Activated CD4-positive, alpha-beta T cell treated with anti-CD3 and anti-CD28 coated beads, Interleukin-2, amount 10 ng/mL, durations not matched to agents 7 days and 5 days (primary cell): ENCODE data around the gene SOS1. TPM values are rescaled to one million over a fixed set of nuclear protein-coding genes. Genes with fewer than 3 reads are reported as not detected.
"Not testable (repeated sequence)": the region's sequence is repeated elsewhere in the genome, so short reads cannot be mapped to it uniquely, and the experiment has no call there.

Experiments used
- CTCF ChIA-PET: fragments of 350-600 bp; sonication (Branson Sonifier 250); formaldehyde crosslinking; loops from one replicate; lab custom pipeline; 2021; ENCODE audit warnings: antibody characterized with exemption; lab: Charles Lee
- POLR2A ChIA-PET: fragments of 350-600 bp; sonication (Branson Sonifier 250); formaldehyde crosslinking; loops from one replicate; lab custom pipeline; 2021; ENCODE audit warnings: antibody characterized with exemption; lab: Charles Lee
- DNase-seq: peaks from one replicate; pipeline ENCODE4 v3.0.0-alpha.2; 2020
- H3K27ac Mint-ChIP-seq: one replicate; pipeline ENCODE4 v1.8.0; 2021; ENCODE audit warnings: mild to moderate bottlenecking, moderate library complexity, mixed read lengths
- H3K27me3 Mint-ChIP-seq: one replicate; pipeline ENCODE4 v1.8.0; 2021; ENCODE audit warnings: mixed read lengths
- H3K36me3 Mint-ChIP-seq: one replicate; pipeline ENCODE4 v1.8.0; 2021; ENCODE audit warnings: low read depth, mixed read lengths
- H3K4me1 Mint-ChIP-seq: one replicate; pipeline ENCODE4 v1.8.0; 2021; ENCODE audit warnings: mixed read lengths
- H3K4me3 Mint-ChIP-seq: one replicate; pipeline ENCODE4 v1.8.0; 2021; ENCODE audit warnings: mild to moderate bottlenecking, moderate library complexity, mixed read lengths
- H3K9me3 Mint-ChIP-seq: one replicate; pipeline ENCODE4 v1.8.0; 2021; ENCODE audit warnings: mixed read lengths
- total RNA-seq, 2 experiments: library from RNA; stranded (reverse); gene quantifications; one replicate each; pipeline ENCODE4 v1.2.3, GENCODE V29; 2021

SOS1 gene
- total RNA-seq, 2 experiments from 2014 or later: 204 to 209 TPM

- H3K4me1 Mint-ChIP-seq: peaks cover 37% of the 10 kb centered on the region
- POLR2A ChIA-PET: no interaction called here
- DNase-seq: no peak
- no peak overlapping the region for H3K4me3 Mint-ChIP-seq
- peaks cover 10% of the 10 kb centered on the region for H3K36me3 Mint-ChIP-seq
- no peak overlapping the region for H3K27ac Mint-ChIP-seq
- peaks cover 2% of the 10 kb centered on the region for H3K9me3 Mint-ChIP-seq
- CTCF ChIA-PET: interaction anchor here (1.3 kb wide), 1 partner anchor 19 kb away, joined by 3 read pairs; no protein-coding TSS in a partner anchor
- no peaks in the 10 kb centered on the region for H3K27me3 Mint-ChIP-seq
These were observed 25.8 kb upstream of the SOS1 start for GRCh38 chr2:39146630-39147029.

GRCh38 chr2:39145906-39146421 is 25.1 kb upstream of the SOS1 start:
- DNase-seq: no peak
- no peak overlapping the region for H3K27ac Mint-ChIP-seq
- peaks cover 13% of the 10 kb centered on the region for H3K36me3 Mint-ChIP-seq
- CTCF ChIA-PET: no interaction called here
- no peak overlapping the region for H3K4me3 Mint-ChIP-seq
- POLR2A ChIA-PET: no interaction called here
- no peaks in the 10 kb centered on the region for H3K27me3 Mint-ChIP-seq
- H3K9me3 Mint-ChIP-seq: peaks cover 5% of the 10 kb centered on the region
- peaks cover 43% of the 10 kb centered on the region for H3K4me1 Mint-ChIP-seq

GRCh38 chr2:39144416-39144815 is 23.6 kb upstream of the SOS1 start:
- ChIA-PET CTCF (interaction anchor here (0.6 to 1.5 kb wide), 2 partner anchors 16 to 614 kb away, joined by 3 to 4 read pairs; no protein-coding TSS in a partner anchor), POLR2A (interaction anchor here (0.6 kb wide), 1 partner anchor 19 kb away, joined by 3 read pairs; no protein-coding TSS in a partner anchor)
- H3K27me3 Mint-ChIP-seq: no peaks in the 10 kb centered on the region
- no peak overlapping the region for H3K27ac Mint-ChIP-seq
- peaks cover 8% of the 10 kb centered on the region for H3K36me3 Mint-ChIP-seq
- peaks cover 46% of the 10 kb centered on the region for H3K4me1 Mint-ChIP-seq
- peaks cover 5% of the 10 kb centered on the region for H3K9me3 Mint-ChIP-seq
- DNase-seq: no peak
- no peak overlapping the region for H3K4me3 Mint-ChIP-seq

DNA sequence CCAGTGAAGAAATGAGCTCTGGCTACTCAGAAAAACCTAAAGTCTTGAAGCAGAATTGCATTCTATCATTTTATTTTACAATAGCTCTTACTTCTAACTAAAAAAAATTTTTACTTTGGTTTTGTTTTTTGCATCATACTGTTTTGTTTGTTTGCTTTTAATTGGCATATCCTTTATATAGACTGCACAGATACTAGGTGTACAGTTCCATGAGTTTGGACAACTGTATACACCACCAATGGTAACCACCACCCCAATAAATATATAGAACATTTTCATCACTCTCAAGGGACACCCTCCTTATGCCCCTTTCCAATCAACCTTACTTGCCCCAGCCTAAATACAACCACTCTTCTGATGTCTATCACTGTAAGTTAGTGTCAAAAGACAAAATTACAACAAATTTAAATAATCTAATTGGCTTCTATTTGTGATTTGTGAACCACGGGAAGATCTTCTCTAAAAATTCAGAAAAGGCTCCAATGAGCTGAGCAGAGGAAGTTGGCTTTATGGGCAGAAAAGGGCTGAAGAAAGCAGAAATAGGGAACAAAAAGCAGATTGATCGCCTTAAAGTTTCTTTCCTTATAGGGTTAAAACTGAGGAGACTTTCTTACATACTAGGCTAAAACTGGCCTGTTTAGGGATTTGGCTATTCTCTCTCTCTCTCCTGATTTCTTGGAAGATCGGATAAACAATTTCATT is 22.2 kb upstream of the SOS1 start:
- Mint-ChIP-seq H3K4me1 (peaks cover 54% of the 10 kb centered on the region), H3K27me3 (no peaks in the 10 kb centered on the region), H3K36me3 (peaks cover 11% of the 10 kb centered on the region), H3K4me3 (no peak overlapping the region), H3K27ac (peak overlapping the region; percentile 74), H3K9me3 (peaks cover 6% of the 10 kb centered on the region)
- CTCF ChIA-PET: interaction anchor here (0.8 to 1.6 kb wide), 4 partner anchors 8 to 22 kb away, joined by 3 to 5 read pairs (median 4); partner anchors contain the start of gene SOS1
- POLR2A ChIA-PET: interaction anchor here (0.6 kb wide), 1 partner anchor 196 kb away, joined by 4 read pairs; no protein-coding TSS in a partner anchor
- DNase-seq: no peak

DNA sequence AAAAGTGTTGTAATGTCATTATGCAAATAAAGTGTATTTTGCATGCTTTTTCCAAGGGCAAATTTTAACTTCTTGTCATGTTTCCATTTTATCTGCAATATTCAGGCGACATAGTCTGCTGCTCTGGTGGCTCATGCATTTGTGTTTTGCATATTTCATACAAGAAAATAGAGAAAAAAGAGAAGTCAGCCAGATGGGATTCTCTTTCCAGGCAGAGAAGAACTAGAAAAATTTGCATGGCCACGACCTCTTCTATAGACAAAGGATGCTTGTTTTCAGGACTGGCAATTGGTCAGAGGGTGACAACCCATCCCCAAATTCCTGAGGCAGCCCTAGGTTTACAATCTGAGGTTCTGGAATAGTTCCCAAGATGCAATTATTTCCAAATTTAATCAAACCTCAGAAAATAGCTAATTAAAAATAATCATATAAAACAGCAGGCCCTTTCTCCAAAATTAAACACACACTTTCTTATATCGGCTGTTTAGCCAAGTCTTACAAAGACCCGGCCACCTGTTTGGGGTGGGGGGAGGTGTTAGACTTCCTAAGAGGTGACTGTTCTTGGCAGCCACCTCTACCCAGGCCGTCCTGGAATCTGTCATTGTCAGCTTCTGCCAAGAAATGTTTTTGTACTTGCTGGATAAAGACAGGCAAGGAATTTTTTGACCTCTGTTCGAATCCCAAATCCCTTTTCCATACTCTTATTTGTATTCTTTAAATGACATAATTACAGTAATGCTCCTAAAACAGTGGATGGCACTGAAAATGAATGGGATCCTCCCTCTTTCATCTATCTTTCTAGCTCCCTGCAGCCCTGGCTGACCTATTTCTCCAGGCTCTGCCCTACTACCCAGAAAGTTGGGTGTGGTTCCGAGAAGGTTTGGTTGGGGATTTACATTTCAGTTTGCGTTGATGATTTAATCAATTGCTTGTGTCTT is 20.8 kb upstream of the SOS1 start:
- Mint-ChIP-seq H3K9me3 (peaks cover 7% of the 10 kb centered on the region), H3K27me3 (no peaks in the 10 kb centered on the region), H3K4me3 (no peak overlapping the region), H3K4me1 (peaks cover 65% of the 10 kb centered on the region), H3K36me3 (peaks cover 13% of the 10 kb centered on the region), H3K27ac (peak overlapping the region; percentile 74)
- CTCF ChIA-PET: interaction anchor here (0.6 to 1.6 kb wide), 4 partner anchors 8 to 316 kb away, joined by 3 to 5 read pairs (median 4); no protein-coding TSS in a partner anchor
- peak; percentile 42 for DNase-seq
- POLR2A ChIA-PET: no interaction called here

DNA sequence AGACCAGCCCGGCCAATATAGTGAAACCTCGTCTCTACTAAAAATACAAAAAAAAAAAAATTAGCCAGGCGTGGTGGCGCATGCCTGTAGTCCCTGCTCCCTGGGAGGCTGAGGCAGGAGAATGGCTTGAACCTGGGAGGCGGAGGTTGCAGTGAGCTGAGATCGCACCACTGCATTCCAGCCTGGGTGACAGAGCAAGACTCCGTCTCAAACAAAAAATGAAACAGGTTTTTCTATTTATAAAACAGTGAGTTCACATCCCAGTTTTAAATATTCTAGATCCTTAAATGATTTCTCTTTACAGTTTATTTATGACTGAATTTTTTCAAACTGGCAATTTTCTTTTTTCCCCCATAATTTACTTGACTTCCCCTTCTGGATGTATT is 20.1 kb upstream of the SOS1 start:
- H3K4me1 Mint-ChIP-seq: peaks cover 72% of the 10 kb centered on the region
- DNase-seq, POLR2A ChIA-PET, H3K27me3 Mint-ChIP-seq, H3K4me3 Mint-ChIP-seq, H3K9me3 Mint-ChIP-seq: not testable (repeated sequence)
- H3K27ac Mint-ChIP-seq: peak overlapping the region; percentile 74
- H3K36me3 Mint-ChIP-seq: peaks cover 13% of the 10 kb centered on the region
- CTCF ChIA-PET: interaction anchor here (1.2 kb wide), 1 partner anchor 11 kb away, joined by 4 read pairs; no protein-coding TSS in a partner anchor

DNA sequence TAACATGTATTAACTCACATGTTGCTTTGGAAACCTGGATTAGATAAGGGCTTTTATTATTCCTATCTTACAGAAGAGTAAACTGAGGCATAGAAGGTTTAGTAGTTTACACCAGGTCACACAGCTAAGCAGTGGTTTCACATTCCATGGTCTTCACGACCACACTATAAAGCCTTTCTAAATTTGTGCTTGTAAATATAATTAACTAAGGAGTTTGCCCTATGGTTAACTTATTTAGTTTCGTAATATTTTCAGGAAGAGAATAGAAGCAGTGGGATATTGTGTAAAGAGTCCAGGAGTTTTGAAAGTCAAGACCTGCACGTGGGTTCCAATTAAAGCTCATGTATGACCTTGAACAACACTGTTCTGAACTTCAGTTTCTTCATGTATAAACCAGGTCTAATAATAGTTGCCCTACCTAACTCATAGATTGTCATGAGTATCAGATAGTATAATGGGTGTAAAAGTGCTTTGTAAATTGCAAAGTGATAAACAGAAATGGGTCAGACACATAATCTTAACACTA is 19.5 kb upstream of the SOS1 start:
- ChIA-PET CTCF (interaction anchor here (0.6 to 1.1 kb wide), 2 partner anchors 14 to 75 kb away, joined by 3 read pairs; no protein-coding TSS in a partner anchor), POLR2A (no interaction called here)
- no peak for DNase-seq
- Mint-ChIP-seq H3K36me3 (peaks cover 13% of the 10 kb centered on the region), H3K27me3 (no peaks in the 10 kb centered on the region), H3K4me1 (peaks cover 77% of the 10 kb centered on the region), H3K27ac (no peak overlapping the region), H3K9me3 (peaks cover 7% of the 10 kb centered on the region), H3K4me3 (no peak overlapping the region)

DNA sequence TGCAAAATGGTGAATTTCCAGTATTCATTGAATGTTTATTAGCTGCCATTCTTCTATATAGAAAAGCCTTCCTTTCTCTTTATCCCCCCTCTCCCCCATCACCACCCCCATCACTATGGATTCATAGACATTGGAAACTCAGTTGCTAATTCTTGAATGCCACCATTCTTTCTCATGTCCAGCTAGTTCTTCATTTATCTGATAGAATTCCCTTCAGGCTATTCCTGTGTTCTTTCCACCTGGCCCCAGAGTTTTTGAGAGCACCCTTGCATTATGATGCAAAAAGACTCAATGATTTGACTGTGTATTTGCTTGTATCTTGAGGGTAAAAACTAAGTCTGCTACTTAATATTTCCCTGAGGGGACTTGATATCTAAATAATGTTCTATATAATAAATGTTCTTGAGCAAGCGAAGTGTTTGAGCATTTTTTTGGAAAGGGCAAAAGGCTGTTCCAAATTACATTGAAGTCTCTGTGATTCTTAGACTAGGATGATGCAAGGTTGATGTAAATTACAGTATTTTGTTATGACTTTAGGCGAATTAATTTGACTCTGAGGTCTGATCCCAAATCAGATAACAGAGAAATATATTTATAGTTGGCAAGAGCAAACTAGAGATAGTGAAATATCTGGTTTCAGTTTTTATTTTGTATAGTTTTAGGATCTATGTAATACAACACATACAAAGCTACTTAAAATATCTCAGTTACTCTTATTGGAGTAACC is 18.8 kb upstream of the SOS1 start:
- CTCF ChIA-PET: interaction anchor here (0.6 to 1.1 kb wide), 2 partner anchors 13 to 76 kb away, joined by 3 read pairs; no protein-coding TSS in a partner anchor
- Mint-ChIP-seq H3K27me3 (no peaks in the 10 kb centered on the region), H3K36me3 (peaks cover 13% of the 10 kb centered on the region), H3K27ac (peak overlapping the region; percentile 72), H3K4me3 (no peak overlapping the region), H3K9me3 (peaks cover 7% of the 10 kb centered on the region), H3K4me1 (peaks cover 79% of the 10 kb centered on the region)
- DNase-seq: no peak
- POLR2A ChIA-PET: no interaction called here

GRCh38 chr2:39138837-39139211 is 18.0 kb upstream of the SOS1 start:
- no peak overlapping the region for H3K4me3 Mint-ChIP-seq
- ChIA-PET CTCF (no interaction called here), POLR2A (no interaction called here)
- no peak for DNase-seq
- no peaks in the 10 kb centered on the region for H3K27me3 Mint-ChIP-seq
- H3K4me1 Mint-ChIP-seq: peaks cover 85% of the 10 kb centered on the region
- H3K36me3 Mint-ChIP-seq: peaks cover 14% of the 10 kb centered on the region
- peak overlapping the region; percentile 72 for H3K27ac Mint-ChIP-seq
- peaks cover 7% of the 10 kb centered on the region for H3K9me3 Mint-ChIP-seq

- CTCF ChIA-PET: interaction anchor here (0.6 kb wide), 1 partner anchor 81 kb away, joined by 3 read pairs; no protein-coding TSS in a partner anchor
- H3K9me3 Mint-ChIP-seq, DNase-seq, H3K4me3 Mint-ChIP-seq, H3K27me3 Mint-ChIP-seq, POLR2A ChIA-PET: not testable (repeated sequence)
- H3K27ac Mint-ChIP-seq: peak overlapping the region; percentile 72
- H3K36me3 Mint-ChIP-seq: peaks cover 16% of the 10 kb centered on the region
- H3K4me1 Mint-ChIP-seq: peaks cover 85% of the 10 kb centered on the region
These were observed 17.5 kb upstream of the SOS1 start for GRCh38 chr2:39138187-39138836.

DNA sequence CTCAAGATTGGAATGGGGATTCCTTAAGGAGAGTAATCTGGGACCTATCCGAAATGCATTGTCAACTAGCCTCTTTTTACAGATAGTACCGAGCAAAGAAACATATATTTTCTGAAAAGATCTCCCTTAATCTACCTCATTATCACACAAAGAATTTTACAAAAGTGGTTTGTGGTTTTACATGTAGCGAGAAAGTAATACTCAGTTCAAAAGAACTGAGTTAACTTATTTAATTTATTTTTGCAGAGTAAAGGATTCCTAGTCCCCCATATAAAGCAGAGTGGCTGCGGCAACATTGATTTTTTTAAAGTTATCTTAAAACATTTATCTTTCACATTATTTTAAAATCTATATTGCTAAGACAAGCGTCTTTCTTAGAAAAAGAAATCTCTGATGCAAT is 15.9 kb upstream of the SOS1 start:
- no peak for DNase-seq
- ChIA-PET CTCF (interaction anchor here (1.9 kb wide), 1 partner anchor 12 kb away, joined by 11 read pairs; no protein-coding TSS in a partner anchor), POLR2A (no interaction called here)
- Mint-ChIP-seq H3K36me3 (peaks cover 21% of the 10 kb centered on the region), H3K27me3 (no peaks in the 10 kb centered on the region), H3K9me3 (peaks cover 8% of the 10 kb centered on the region), H3K27ac (peak overlapping the region; percentile 92), H3K4me1 (peaks cover 81% of the 10 kb centered on the region), H3K4me3 (peak overlapping the region; percentile 23)
